Endothelial cell of umbilical vein (primary cell): Measurements from ENCODE around the gene ZBTB32. TPM values are rescaled to one million over a fixed set of nuclear protein-coding genes. Genes with fewer than 3 reads are reported as not detected.

Source experiments
- BruUV-seq: library from RNA; stranded (reverse); fragments of 400-500 nt; replicated peaks from 2 replicates; lab custom pipeline; 2021; lab: Mats Ljungman, UMichigan
- CTCF ChIA-PET: fragments of 300-600, 350-600 bp; sonication (Branson Sonifier 250); formaldehyde crosslinking; loops from one replicate; lab custom pipeline; 2021; ENCODE audit warnings: antibody characterized with exemption, inconsistent platforms; lab: Charles Lee
- POLR2A ChIA-PET: fragments of 300-600, 350-600 bp; sonication (Branson Sonifier 250); formaldehyde crosslinking; loops from one replicate; lab custom pipeline; 2021; ENCODE audit warnings: antibody characterized with exemption, inconsistent platforms; lab: Charles Lee
- DNase-seq: peaks from one replicate; pipeline ENCODE4 v3.0.0-alpha.2; 2011; ENCODE audit warnings: low read depth, low spot score
- FAIRE-seq: peaks from 2 replicates; lab custom pipeline; 2011; peaks lifted over from hg19 to GRCh38; lab: Jason Lieb, UNC
- H2AFZ ChIP-seq: 2 replicates; pipeline ENCODE4 v1.6.0; 2012; ENCODE audit warnings: low read depth, low read length, control low read depth, inconsistent platforms
- H3K27ac ChIP-seq: 2 replicates; pipeline ENCODE4 v1.5.1; 2011; ENCODE audit warnings: low read depth, mild to moderate bottlenecking, control low read depth, low read length, moderate library complexity; ENCODE audit not compliant: insufficient read depth
- H3K27me3 ChIP-seq, 2 experiments: 2 replicates each; pipeline versions ENCODE4 v1.6.0 to v1.6.1; 2011; ENCODE audit warnings: low read length in 2 of 2, mixed read lengths in 1 of 2; ENCODE audit not compliant: control insufficient read depth in 2 of 2, insufficient read depth in 2 of 2
- H3K36me3 ChIP-seq, 2 experiments: 2 replicates in 1 of 2; 3 replicates in 1 of 2; pipeline ENCODE4 v1.5.1; 2011; ENCODE audit warnings: low read length in 2 of 2, mild to moderate bottlenecking in 1 of 2, moderate library complexity in 1 of 2; ENCODE audit not compliant: control insufficient read depth in 2 of 2, insufficient read depth in 2 of 2; ENCODE audit errors: extremely low read depth in 1 of 2
- H3K4me1 ChIP-seq: 3 replicates; pipeline ENCODE4 v1.5.1; 2011; ENCODE audit warnings: mild to moderate bottlenecking, low read length; ENCODE audit not compliant: control insufficient read depth, insufficient read depth; ENCODE audit errors: extremely low read depth
- H3K4me2 ChIP-seq: 2 replicates; pipeline ENCODE4 v1.6.1; 2011; ENCODE audit warnings: low read length, control low read depth, mixed read lengths; ENCODE audit not compliant: insufficient read depth
- H3K4me3 ChIP-seq, 3 experiments: fragments of 200-600 bp in 1 of 3; sonication (generic), shearing (Covaris generic) in 1 of 3; replicated peaks in 1 of 3; 2 replicates each; pipeline ENCODE4 v1.5.1; 2011 to 2016; ENCODE audit warnings: control low read depth in 3 of 3, low read length in 3 of 3, mild to moderate bottlenecking in 2 of 3, inconsistent platforms in 1 of 3, low read depth in 1 of 3, moderate library complexity in 1 of 3; ENCODE audit not compliant: insufficient read depth in 1 of 3
- H3K79me2 ChIP-seq: 2 replicates; pipeline ENCODE4 v1.6.0; 2012; ENCODE audit warnings: low read length, inconsistent platforms; ENCODE audit not compliant: control insufficient read depth, insufficient read depth
- H3K9ac ChIP-seq: replicated peaks from 2 replicates; pipeline ENCODE3; 2011; ENCODE audit warnings: low read length, control low read depth; ENCODE audit not compliant: insufficient read depth; ENCODE audit errors: extremely low read depth
- H3K9me1 ChIP-seq: replicated peaks from 3 replicates; pipeline ENCODE4 v1.6.0; 2011; ENCODE audit warnings: mild to moderate bottlenecking, low read length; ENCODE audit not compliant: control insufficient read depth, insufficient read depth; ENCODE audit errors: extremely low read depth
- H3K9me3 ChIP-seq: replicated peaks from 2 replicates; pipeline ENCODE4 v1.5.1; 2012; ENCODE audit warnings: low read length, inconsistent platforms; ENCODE audit not compliant: control insufficient read depth, insufficient read depth
- H4K20me1 ChIP-seq: replicated peaks from 2 replicates; pipeline ENCODE3; 2011; ENCODE audit warnings: mild to moderate bottlenecking, low read length; ENCODE audit not compliant: control insufficient read depth, insufficient read depth; ENCODE audit errors: extremely low read depth
- EZH2 ChIP-seq: IDR thresholded peaks from 2 replicates; pipeline ENCODE4 v1.6.1; 2012; ENCODE audit warnings: borderline replicate concordance, low read depth, mild to moderate bottlenecking, moderate library complexity, low read length, inconsistent platforms; ENCODE audit not compliant: severe bottlenecking
- FOS ChIP-seq: IDR thresholded peaks from 2 replicates; pipeline ENCODE4 v1.6.1; 2011; ENCODE audit warnings: mild to moderate bottlenecking, low read length, moderate library complexity, borderline replicate concordance; ENCODE audit not compliant: insufficient read depth
- GATA2 ChIP-seq: IDR thresholded peaks from 2 replicates; pipeline ENCODE4 v1.7.0; 2011; ENCODE audit warnings: low read depth, mild to moderate bottlenecking, moderate library complexity, mixed read lengths, low read length; ENCODE audit not compliant: insufficient read length, insufficient read depth
- JUN ChIP-seq: IDR thresholded peaks from 2 replicates; pipeline ENCODE4 v1.6.1; 2011; ENCODE audit warnings: borderline replicate concordance, low read depth; ENCODE audit not compliant: insufficient read length, insufficient read depth
- MYC ChIP-seq: IDR thresholded peaks from one replicate; pipeline ENCODE4 v1.6.1; 2011; ENCODE audit warnings: mild to moderate bottlenecking, low read depth, low read length
- POLR2A ChIP-seq: IDR thresholded peaks from 2 replicates; pipeline ENCODE4 v1.6.1; 2012; ENCODE audit warnings: low read depth, mild to moderate bottlenecking, control low read depth, low read length
- dilution Hi-C: fragments of 300-500 bp; cut with MboI; formaldehyde crosslinking; loops from one replicate; pipeline ENCODE4 v1.15.0; 2019; ENCODE audit warnings: low sequenced_read_pairs; ENCODE audit not compliant: extremely low pct_ligation_motif_present
- intact Hi-C: fragments of 100-400 bp; cut with micrococcal nuclease; formaldehyde crosslinking; loops from one replicate; pipeline ENCODE4 v1.10.0; 2022
- polyA plus RNA-seq, 4 experiments: library from polyadenylated mRNA; depleted of rRNA in 3 of 4; stranded (reverse) in 3 of 4; unstranded in 1 of 4; fragments of >200 nt; gene quantifications; 2 replicates each; pipeline versions ENCODE4 v1.2.1 to v1.2.3, GENCODE V29; 2011 to 2012; ENCODE audit warnings: missing spikeins in 1 of 4
- total RNA-seq: library from RNA; stranded (reverse); gene quantifications from 2 replicates; pipeline ENCODE4 v1.2.3, GENCODE V29; 2021
- TF ChIP-seq, protein P1 (sequence below), 2 donors: IDR thresholded peaks; 1 replicate in 1 of 2; 2 replicates in 1 of 2; pipeline ENCODE4 v1.5.1; 2011; ENCODE audit warnings: low read length in 2 of 2, mild to moderate bottlenecking in 2 of 2, moderate library complexity in 2 of 2, control low read depth in 1 of 2, inconsistent platforms in 1 of 2, low read depth in 1 of 2; ENCODE audit not compliant: insufficient read depth in 1 of 2; ENCODE audit errors: extremely low read depth in 1 of 2

ZBTB32 gene
- total and polyA plus RNA-seq, 2 donors (not counting 3 experiments of a cell fraction or from before 2014, with no cell fraction given), result not detected

DNA sequence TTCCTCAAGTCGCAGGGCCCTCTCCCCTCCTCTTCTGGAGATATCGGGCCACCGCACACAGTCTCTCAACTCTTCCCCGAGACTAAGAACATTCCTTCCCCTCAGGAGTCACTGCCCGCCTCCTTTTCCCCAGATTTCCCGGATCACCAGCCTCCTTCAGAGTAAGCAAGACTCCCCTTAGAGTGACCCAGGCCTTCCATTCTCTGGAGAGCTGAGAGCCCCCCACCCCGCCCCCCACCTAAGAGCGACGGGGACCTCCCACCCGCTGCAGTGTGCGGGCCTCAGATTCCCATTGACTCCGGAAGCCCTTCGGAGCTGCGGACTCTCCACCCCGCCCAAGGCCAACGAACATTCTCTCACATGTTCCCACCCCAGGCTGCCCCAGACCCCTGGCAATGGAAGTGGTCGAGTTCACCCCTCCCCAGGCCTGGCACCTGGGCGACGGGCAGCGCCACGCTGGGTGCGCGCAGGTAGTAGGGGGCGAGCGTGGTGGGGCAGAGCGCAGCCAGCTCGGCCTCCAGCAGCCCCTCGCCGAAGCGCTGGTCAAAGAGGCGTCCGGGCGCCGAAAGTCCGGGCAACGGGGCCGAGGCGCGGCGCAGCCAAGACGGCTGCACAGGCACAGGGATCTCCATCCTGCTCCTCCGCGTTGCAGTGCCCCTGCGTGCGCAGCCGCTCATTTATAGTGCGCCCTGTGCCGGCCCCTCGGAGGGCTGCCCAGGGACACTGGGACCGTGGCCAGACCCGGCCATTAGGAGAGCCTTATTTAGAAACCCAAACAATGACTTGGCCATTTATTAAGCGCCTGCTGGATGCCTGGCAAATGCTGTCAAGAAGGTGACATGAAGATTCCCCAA is 52.2 kb downstream of the ZBTB32 start, which contains the start of gene HSPB6:
Gene HSPB6, minus strand, starts transcription at position 653 of the 854 bp plus-strand sequence. Its CDS starts 21 bp downstream, at position 632.
- peaks cover 22% of the 10 kb centered on the region for H3K4me1 ChIP-seq
- H3K9me3 ChIP-seq, result no peaks in the 10 kb centered on the region
- H3K4me2 ChIP-seq, result peak within 1 kb of the TSS; percentile 45
- peak within 1 kb of the TSS; percentile 56 for H3K9ac ChIP-seq
- H3K79me2 ChIP-seq, result peaks cover 14% of the 10 kb centered on the region
- H3K4me3 ChIP-seq, result peak within 1 kb of the TSS in 2 of 3 experiments; percentile 16 to 27
- dilution Hi-C loops (no loop called here), intact Hi-C loops (loop anchor here (1.0 to 5.0 kb wide), 2 partner anchors 8 to 109 kb away; partner anchors contain the start of genes COX6B1 and LIN37)
- no peaks in the 10 kb centered on the region for H4K20me1 ChIP-seq
- TF ChIP-seq MYC (no peak), GATA2 (no peak), JUN (no peak), POLR2A (no peak), FOS (no peak), EZH2 (no peak)
- TF ChIP-seq, protein P1, sequence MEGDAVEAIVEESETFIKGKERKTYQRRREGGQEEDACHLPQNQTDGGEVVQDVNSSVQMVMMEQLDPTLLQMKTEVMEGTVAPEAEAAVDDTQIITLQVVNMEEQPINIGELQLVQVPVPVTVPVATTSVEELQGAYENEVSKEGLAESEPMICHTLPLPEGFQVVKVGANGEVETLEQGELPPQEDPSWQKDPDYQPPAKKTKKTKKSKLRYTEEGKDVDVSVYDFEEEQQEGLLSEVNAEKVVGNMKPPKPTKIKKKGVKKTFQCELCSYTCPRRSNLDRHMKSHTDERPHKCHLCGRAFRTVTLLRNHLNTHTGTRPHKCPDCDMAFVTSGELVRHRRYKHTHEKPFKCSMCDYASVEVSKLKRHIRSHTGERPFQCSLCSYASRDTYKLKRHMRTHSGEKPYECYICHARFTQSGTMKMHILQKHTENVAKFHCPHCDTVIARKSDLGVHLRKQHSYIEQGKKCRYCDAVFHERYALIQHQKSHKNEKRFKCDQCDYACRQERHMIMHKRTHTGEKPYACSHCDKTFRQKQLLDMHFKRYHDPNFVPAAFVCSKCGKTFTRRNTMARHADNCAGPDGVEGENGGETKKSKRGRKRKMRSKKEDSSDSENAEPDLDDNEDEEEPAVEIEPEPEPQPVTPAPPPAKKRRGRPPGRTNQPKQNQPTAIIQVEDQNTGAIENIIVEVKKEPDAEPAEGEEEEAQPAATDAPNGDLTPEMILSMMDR (IDR thresholded peaks at IDR 0.05; ENCODE audit: extremely low read depth in 1 of 2, insufficient read depth in 1 of 2, low read depth in 1 of 2, low read length in 2 of 2), result no peak
- CTCF ChIA-PET, result interaction anchor here (0.9 kb wide), 3 partner anchors 8 to 16 kb away, joined by 3 to 4 read pairs (median 3); partner anchors contain the start of genes LIN37, PSENEN and U2AF1L4
- DNase-seq, result peak; percentile 37
- peaks cover 0 to 13% of the 10 kb centered on the region in 2 experiments for H3K36me3 ChIP-seq
- POLR2A ChIA-PET, result interaction anchor here (0.9 to 1.0 kb wide), 2 partner anchors 8 to 16 kb away, joined by 3 to 5 read pairs; partner anchors contain the start of gene LIN37
- no TSS peak for BruUV-seq
- peak within 1 kb of the TSS; percentile 78 for H3K27ac ChIP-seq
- no peaks in the 10 kb centered on the region for H3K27me3 ChIP-seq
- FAIRE-seq, result peak; percentile 50
- no peaks in the 10 kb centered on the region for H3K9me1 ChIP-seq
- peak within 1 kb of the TSS; percentile 45 for H2AFZ ChIP-seq
